ENCODE data around the gene ZMYND15. TPM values are rescaled to one million over a fixed set of nuclear protein-coding genes. Genes with fewer than 3 reads are reported as not detected.

Gene ZMYND15
- polyA plus RNA-seq, 1 experiment, result 0.13 TPM

- Histone ChIP-seq H3K4me3 (ENCODE audit: low read depth, low read length) (no peak overlapping the region), H3K36me3 (ENCODE audit: control insufficient read depth, insufficient read depth, low read length) (peaks cover 3% of the 10 kb centered on the region; the same call in 1 of the 2 replicates), H3K27me3 (ENCODE audit: control insufficient read depth, insufficient read depth, low read length) (no peaks in the 10 kb centered on the region)
- DNase-seq (ENCODE audit: low read depth), result no peak
- TF ChIP-seq CTCF (IDR thresholded peaks at IDR 0.05; ENCODE audit: insufficient read depth, low read depth, low read length), result no peak
- CTCF ChIA-PET, result no interaction called here
- POLR2A ChIA-PET, result no interaction called here
Observed at GRCh38 chr17:4717791-4718190, 21.8 kb upstream of the ZMYND15 start.

GRCh38 chr17:4718276-4718675, 21.4 kb upstream of the ZMYND15 start:
- Histone ChIP-seq H3K4me3 (ENCODE audit: low read depth, low read length) (no peak overlapping the region), H3K27me3 (ENCODE audit: control insufficient read depth, insufficient read depth, low read length) (no peaks in the 10 kb centered on the region), H3K36me3 (ENCODE audit: control insufficient read depth, insufficient read depth, low read length) (peaks cover 3% of the 10 kb centered on the region; the same call in 1 of the 2 replicates)
- no peak for DNase-seq (ENCODE audit: low read depth)
- CTCF ChIA-PET, result no interaction called here
- POLR2A ChIA-PET, result no interaction called here
- TF ChIP-seq CTCF (IDR thresholded peaks at IDR 0.05; ENCODE audit: insufficient read depth, low read depth, low read length), result no peak

- POLR2A ChIA-PET, result no interaction called here
- CTCF ChIA-PET, result no interaction called here
Observed at GRCh38 chr17:4719146-4719545, 20.5 kb upstream of the ZMYND15 start.

GRCh38 chr17:4719684-4720221, 19.9 kb upstream of the ZMYND15 start:
- H3K36me3 ChIP-seq (ENCODE audit: control insufficient read depth, insufficient read depth, low read length), result peaks cover 3% of the 10 kb centered on the region; the same call in 1 of the 2 replicates
- no peaks in the 10 kb centered on the region for H3K27me3 ChIP-seq (ENCODE audit: control insufficient read depth, insufficient read depth, low read length)
- ChIA-PET POLR2A (no interaction called here), CTCF (no interaction called here)
- TF ChIP-seq CTCF (IDR thresholded peaks at IDR 0.05; ENCODE audit: insufficient read depth, low read depth, low read length), result no peak
- H3K4me3 ChIP-seq (ENCODE audit: low read depth, low read length), result no peak overlapping the region
- no peak for DNase-seq (ENCODE audit: low read depth)

More at GRCh38 chr17:4719146-4719545, 20.5 kb upstream of the ZMYND15 start:
- Histone ChIP-seq H3K27me3 (ENCODE audit: control insufficient read depth, insufficient read depth, low read length) (no peaks in the 10 kb centered on the region), H3K4me3 (ENCODE audit: low read depth, low read length) (no peak overlapping the region), H3K36me3 (ENCODE audit: control insufficient read depth, insufficient read depth, low read length) (peaks cover 3% of the 10 kb centered on the region; the same call in 1 of the 2 replicates)
- no peak for TF ChIP-seq CTCF (IDR thresholded peaks at IDR 0.05; ENCODE audit: insufficient read depth, low read depth, low read length)
- DNase-seq (ENCODE audit: low read depth), result no peak

GRCh38 chr17:4720787-4721186, 18.8 kb upstream of the ZMYND15 start:
- no peak overlapping the region for H3K4me3 ChIP-seq (ENCODE audit: low read depth, low read length)
- no peak for DNase-seq (ENCODE audit: low read depth)
- TF ChIP-seq CTCF (IDR thresholded peaks at IDR 0.05; ENCODE audit: insufficient read depth, low read depth, low read length), result no peak
- 0 out of 2 replicates have a peak, but pooled peaks cover 1% of the 10 kb centered on the region for H3K27me3 ChIP-seq (ENCODE audit: control insufficient read depth, insufficient read depth, low read length)
- H3K36me3 ChIP-seq (ENCODE audit: control insufficient read depth, insufficient read depth, low read length), result peaks cover 3% of the 10 kb centered on the region; the same call in 1 of the 2 replicates
- ChIA-PET CTCF (interaction anchor here (0.9 to 1.2 kb wide), 2 partner anchors 11 to 179 kb away, joined by 3 read pairs; partner anchors contain the start of gene C17orf107), POLR2A (no interaction called here)
